ENCODE measurements around the gene KCNAB2. TPM values are rescaled to one million over a fixed set of nuclear protein-coding genes. Genes with fewer than 3 reads are reported as not detected.
A peak's percentile ranks its signal among the peaks of the same experiment; 100 is the strongest.

Gene KCNAB2
- total RNA-seq, 1 donor from 2014 or later: 2.2 TPM

- Histone ChIP-seq H3K9me3 (ENCODE audit: low read depth) (no peaks in the 10 kb centered on the region), H3K36me3 (no peaks in the 10 kb centered on the region), H2AFZ (replicated peaks) (no peak overlapping the region), H4K20me1 (ENCODE audit: low read depth) (no peaks in the 10 kb centered on the region), H3F3A (ENCODE audit: low read depth) (no peaks in the 10 kb centered on the region), H3K27ac (no peak overlapping the region), H3K4me3 (no peak overlapping the region), H3K9ac (no peak overlapping the region), H3K79me2 (ENCODE audit: low read depth) (no peaks in the 10 kb centered on the region), H3K27me3 (peaks cover 16% of the 10 kb centered on the region), H3K4me1 (peaks cover 4% of the 10 kb centered on the region), H3K4me2 (no peak overlapping the region)
- TF ChIP-seq EZH2 (IDR thresholded peaks at IDR 0.05): no peak
- TF ChIP-seq CTCF (IDR thresholded peaks at IDR 0.05): no peak
- TF ChIP-seq EZH2phosphoT487 (IDR thresholded peaks at IDR 0.05): no peak
- peaks cover 4% of the 10 kb centered on the region for H3K4me1 Mint-ChIP-seq
- no peak overlapping the region for H3K27ac Mint-ChIP-seq
- H3K27me3 Mint-ChIP-seq (ENCODE audit: insufficient read depth, low read depth): peaks cover 18% of the 10 kb centered on the region
- no peaks in the 10 kb centered on the region for H3K9me3 Mint-ChIP-seq
- H3K4me3 Mint-ChIP-seq: no peak overlapping the region
- no peak for DNase-seq (ENCODE audit: low spot score)
- H3K36me3 Mint-ChIP-seq: no peaks in the 10 kb centered on the region
These were observed 80.9 kb downstream of the KCNAB2 start for GRCh38 chr1:6126521-6127067.

- Histone ChIP-seq H2AFZ (replicated peaks) (peak overlapping the region; percentile 71), H3K27me3 (peaks cover 16% of the 10 kb centered on the region), H3K4me2 (peak overlapping the region; percentile 48), H3K9me3 (ENCODE audit: low read depth) (no peaks in the 10 kb centered on the region), H3K9ac (no peak overlapping the region), H3F3A (ENCODE audit: low read depth) (no peaks in the 10 kb centered on the region), H4K20me1 (ENCODE audit: low read depth) (no peaks in the 10 kb centered on the region), H3K4me1 (peaks cover 4% of the 10 kb centered on the region), H3K36me3 (no peaks in the 10 kb centered on the region), H3K4me3 (no peak overlapping the region), H3K27ac (no peak overlapping the region), H3K79me2 (ENCODE audit: low read depth) (no peaks in the 10 kb centered on the region)
- Mint-ChIP-seq H3K4me1 (peaks cover 4% of the 10 kb centered on the region), H3K4me3 (no peak overlapping the region), H3K36me3 (no peaks in the 10 kb centered on the region), H3K9me3 (peaks cover 8% of the 10 kb centered on the region), H3K27me3 (ENCODE audit: insufficient read depth, low read depth) (peaks cover 18% of the 10 kb centered on the region), H3K27ac (no peak overlapping the region)
- TF ChIP-seq CTCF (IDR thresholded peaks at IDR 0.05) (no peak), EZH2 (IDR thresholded peaks at IDR 0.05) (no peak), EZH2phosphoT487 (IDR thresholded peaks at IDR 0.05) (no peak)
- peak; percentile 92 for DNase-seq (ENCODE audit: low spot score)
These were observed 82.0 kb downstream of the KCNAB2 start for GRCh38 chr1:6127587-6128163.

GRCh38 chr1:6128276-6129081 lies 82.8 kb downstream of the KCNAB2 start:
- peaks cover 17% of the 10 kb centered on the region for H3K27me3 Mint-ChIP-seq (ENCODE audit: insufficient read depth, low read depth)
- H3K4me3 Mint-ChIP-seq: no peak overlapping the region
- peaks cover 4% of the 10 kb centered on the region for H3K4me1 ChIP-seq
- DNase-seq (ENCODE audit: low spot score): no peak
- H3K9me3 ChIP-seq (ENCODE audit: low read depth): no peaks in the 10 kb centered on the region
- no peak overlapping the region for H3K9ac ChIP-seq
- no peaks in the 10 kb centered on the region for H3F3A ChIP-seq (ENCODE audit: low read depth)
- no peak overlapping the region for H3K4me2 ChIP-seq
- TF ChIP-seq EZH2 (IDR thresholded peaks at IDR 0.05) (no peak), CTCF (IDR thresholded peaks at IDR 0.05) (no peak), EZH2phosphoT487 (IDR thresholded peaks at IDR 0.05) (no peak)
- peaks cover 16% of the 10 kb centered on the region for H3K27me3 ChIP-seq
- H3K27ac ChIP-seq: no peak overlapping the region
- H4K20me1 ChIP-seq (ENCODE audit: low read depth): no peaks in the 10 kb centered on the region
- no peaks in the 10 kb centered on the region for H3K36me3 ChIP-seq
- H3K36me3 Mint-ChIP-seq: no peaks in the 10 kb centered on the region
- H3K9me3 Mint-ChIP-seq: peaks cover 10% of the 10 kb centered on the region
- H3K4me3 ChIP-seq: no peak overlapping the region
- H2AFZ ChIP-seq (replicated peaks): peak overlapping the region; percentile 42
- H3K4me1 Mint-ChIP-seq: peaks cover 4% of the 10 kb centered on the region
- H3K27ac Mint-ChIP-seq: no peak overlapping the region
- H3K79me2 ChIP-seq (ENCODE audit: low read depth): no peaks in the 10 kb centered on the region
